ENCODE results near the gene PRMT7.
A peak's percentile ranks its signal among the peaks of the same experiment; 100 is the strongest.

Gene PRMT7

GRCh38 chr16:68306633-68307032 is 4.2 kb upstream of the PRMT7 start:
- DNase-seq (ENCODE audit: low read depth in 2 of 2): no peak

- no peak for DNase-seq (ENCODE audit: low read depth in 2 of 2)
Observed at GRCh38 chr16:68309799-68310198, 1.0 kb upstream of the PRMT7 start.

DNA sequence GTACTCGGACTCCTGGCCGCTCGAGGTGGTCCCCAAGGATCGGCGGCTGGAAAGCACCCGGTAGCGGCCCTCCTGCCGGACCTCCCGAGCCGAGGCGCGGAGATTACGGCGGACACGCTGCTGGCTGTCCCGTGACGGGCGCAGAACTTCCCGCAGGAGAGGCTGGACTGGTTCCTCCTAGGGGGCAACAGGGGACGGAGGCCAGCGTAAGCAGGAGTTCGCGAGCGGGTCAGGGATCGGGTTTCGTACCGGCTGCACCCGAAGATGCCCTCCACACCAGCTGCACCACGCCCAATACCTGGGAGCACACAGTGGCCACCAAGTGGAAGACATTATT is 414 bp upstream of the PRMT7 start:
- DNase-seq (ENCODE audit: low read depth in 2 of 2): no peak

DNA sequence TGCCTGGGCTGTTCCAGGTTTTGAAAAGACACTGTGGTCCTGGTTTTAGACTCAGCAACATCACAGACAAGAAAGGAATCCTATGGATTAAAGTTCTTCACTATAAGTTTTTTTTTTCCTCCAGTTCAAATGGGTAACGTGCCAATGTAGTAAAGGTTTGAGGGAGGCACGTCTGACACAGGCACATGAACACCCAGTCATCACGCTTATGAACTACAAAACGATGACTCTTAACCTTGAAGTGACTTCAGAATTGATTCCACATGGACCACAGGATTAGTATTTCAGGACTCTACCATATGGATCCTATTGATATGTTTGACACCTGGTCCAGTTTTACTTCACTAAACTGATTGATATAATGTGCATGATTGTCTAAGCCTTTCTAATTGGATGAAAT is 2.3 kb downstream of the PRMT7 start:
- no peak for DNase-seq (ENCODE audit: low read depth in 2 of 2)

- DNase-seq (ENCODE audit: low read depth in 2 of 2): peak; percentile 21 to 40
Observed at GRCh38 chr16:68319185-68319908, 8.5 kb downstream of the PRMT7 start.

- no peak for DNase-seq (ENCODE audit: low read depth in 2 of 2)
Observed at GRCh38 chr16:68324336-68324735, 13.5 kb downstream of the PRMT7 start.

DNA sequence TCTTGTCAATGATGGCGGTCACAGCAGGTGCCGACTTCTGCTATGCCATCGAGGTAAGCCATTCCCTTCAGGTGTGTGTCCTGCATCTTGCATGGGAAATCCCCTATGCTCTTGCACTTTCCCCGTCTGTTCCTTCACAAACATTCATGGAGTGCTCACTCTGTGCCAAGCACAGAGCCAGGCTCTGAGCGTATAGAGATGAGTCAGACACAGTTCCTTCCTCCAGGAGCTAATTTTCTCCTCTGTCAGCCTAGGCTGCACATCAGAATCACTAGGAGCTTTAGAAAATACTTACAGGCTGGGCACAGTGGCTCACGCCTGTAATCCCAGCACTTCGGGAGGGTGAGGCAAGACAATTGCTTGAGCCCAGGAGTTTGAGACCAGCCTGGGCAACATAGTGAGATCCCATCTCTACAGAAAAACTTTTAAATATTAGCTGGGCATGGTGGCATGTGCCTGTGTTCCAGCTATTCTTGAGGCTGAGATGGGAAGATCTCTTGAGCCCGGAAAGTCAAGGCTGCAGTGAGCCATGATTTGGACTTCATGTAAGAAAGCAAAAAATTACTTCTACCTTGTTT is 14.1 kb downstream of the PRMT7 start:
- DNase-seq (ENCODE audit: low read depth in 2 of 2): no peak

DNA sequence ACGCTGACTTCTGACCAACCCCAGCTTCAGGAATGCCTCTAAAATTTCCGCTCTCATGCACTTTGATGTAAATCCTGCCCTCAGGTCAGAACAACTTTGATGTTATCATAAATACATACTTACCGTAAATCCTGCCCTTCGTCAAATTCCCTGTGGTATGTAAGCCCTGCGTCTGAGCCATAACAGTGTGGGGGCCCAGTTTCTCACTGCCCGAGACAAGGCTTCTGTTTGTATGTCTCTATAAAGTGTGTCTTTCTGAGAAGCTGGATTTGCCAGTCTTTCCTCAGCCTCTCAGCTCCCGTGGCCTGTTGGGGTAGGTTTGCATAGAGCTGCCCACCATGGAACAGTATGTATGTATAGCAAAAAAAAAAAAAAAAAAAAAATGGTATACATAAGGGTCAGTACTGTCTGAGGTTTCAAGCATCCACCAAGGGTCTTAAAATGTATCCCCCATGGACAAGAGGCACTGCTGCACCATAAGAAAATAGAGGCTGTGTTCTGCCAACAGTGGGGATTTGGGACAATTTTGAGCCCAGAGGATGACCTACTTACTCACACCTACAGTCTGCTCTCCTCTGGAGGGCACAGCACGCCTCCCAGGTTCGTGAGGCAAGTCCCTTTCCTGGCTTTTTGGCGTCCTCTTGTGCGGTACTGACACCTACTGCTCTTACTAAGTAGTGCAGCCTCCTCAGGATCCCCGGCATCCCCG is 17.5 kb downstream of the PRMT7 start:
- peak; percentile 63 to 69 for DNase-seq (ENCODE audit: low read depth in 2 of 2)

- no peak for DNase-seq (ENCODE audit: low read depth in 2 of 2)
Observed at GRCh38 chr16:68328860-68329390, 18.1 kb downstream of the PRMT7 start.

GRCh38 chr16:68331879-68332410 is 21.1 kb downstream of the PRMT7 start:
- no peak for DNase-seq (ENCODE audit: low read depth in 2 of 2)

DNA sequence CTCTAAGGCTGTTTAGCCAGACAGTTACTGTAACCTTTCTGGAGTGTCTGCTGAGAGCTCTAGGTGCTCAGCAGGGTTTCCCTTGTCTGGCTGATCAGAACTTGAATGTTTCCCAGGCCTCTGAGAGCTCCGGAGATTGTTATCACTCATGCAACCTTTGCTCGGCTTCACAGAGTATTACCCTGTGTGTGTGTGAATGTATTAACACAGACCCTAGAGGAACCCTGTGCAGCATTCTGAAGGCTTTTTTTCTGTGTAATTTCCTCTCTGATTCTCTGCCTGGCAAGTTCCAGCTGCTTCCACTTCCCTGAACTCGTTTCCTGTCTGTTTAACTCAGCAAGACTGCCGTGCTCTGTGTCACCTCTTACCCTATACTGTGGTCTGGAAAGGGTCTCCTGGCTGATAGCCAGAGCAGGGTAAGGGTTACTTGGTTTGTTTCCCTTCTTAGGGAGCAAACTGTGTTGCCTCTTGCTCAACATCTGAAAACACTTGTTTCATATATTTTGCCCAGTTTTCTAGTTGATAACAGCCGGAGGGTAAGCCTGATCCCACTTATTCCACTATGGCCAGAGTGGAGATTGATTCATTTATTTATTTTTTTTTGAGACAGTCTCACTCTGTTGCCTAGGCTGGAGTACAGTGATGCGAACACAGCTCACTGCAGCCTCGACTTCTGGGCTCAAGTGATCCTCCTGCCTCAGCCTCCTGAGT is 21.7 kb downstream of the PRMT7 start:
- DNase-seq (ENCODE audit: low read depth in 2 of 2): no peak

GRCh38 chr16:68335175-68335574 is 24.4 kb downstream of the PRMT7 start:
- DNase-seq (ENCODE audit: low read depth in 2 of 2): no peak

GRCh38 chr16:68338326-68339119 is 27.7 kb downstream of the PRMT7 start:
- no peak for DNase-seq (ENCODE audit: low read depth in 2 of 2)

- no peak for DNase-seq (ENCODE audit: low read depth in 2 of 2)
Observed at GRCh38 chr16:68339214-68339613, 28.4 kb downstream of the PRMT7 start.

GRCh38 chr16:68342620-68343019 is 31.8 kb downstream of the PRMT7 start:
- no peak for DNase-seq (ENCODE audit: low read depth in 2 of 2)

DNA sequence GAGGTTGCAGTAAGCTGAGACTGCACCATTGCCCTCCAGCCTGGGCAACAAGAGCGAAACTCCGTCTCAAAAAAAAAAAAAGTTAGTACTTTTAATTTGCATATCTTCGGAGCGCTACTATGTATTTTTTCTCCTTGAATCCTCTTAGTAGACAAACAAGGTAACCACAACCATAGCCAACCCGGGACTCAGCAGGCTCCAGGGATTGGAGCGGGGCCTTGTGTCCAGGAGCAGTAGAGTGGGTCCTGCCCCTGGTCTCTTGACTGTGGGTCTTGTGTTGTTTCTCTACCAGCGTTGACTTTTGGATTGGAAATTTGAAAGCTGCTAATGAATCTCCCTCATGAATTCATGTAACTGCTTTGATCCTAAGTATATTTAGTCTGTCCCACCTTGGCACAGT is 32.3 kb downstream of the PRMT7 start:
- DNase-seq (ENCODE audit: low read depth in 2 of 2): no peak

- DNase-seq (ENCODE audit: low read depth in 2 of 2): no peak
Observed at GRCh38 chr16:68344252-68344651, 33.4 kb downstream of the PRMT7 start.

- DNase-seq (ENCODE audit: low read depth in 2 of 2): no peak
Observed at GRCh38 chr16:68345351-68345810, 34.6 kb downstream of the PRMT7 start.

GRCh38 chr16:68345958-68346635 is 35.3 kb downstream of the PRMT7 start:
- DNase-seq (ENCODE audit: low read depth in 2 of 2): no peak

GRCh38 chr16:68346892-68347480 is 36.2 kb downstream of the PRMT7 start:
- DNase-seq (ENCODE audit: low read depth in 2 of 2): no peak

Measured in stimulated activated CD4-positive, alpha-beta T cell treated with anti-CD3 and anti-CD28 coated beads, Interleukin-4, amount 100 ng/mL, for 48 hours (primary cell).